KOPT-K1 (cell line): ENCODE results near the gene GUCA2A.

Experiments
- H3K27ac ChIP-seq: fragments of 200-600 bp; sonication (generic); 2 replicates; pipeline ENCODE4 v1.5.1; 2016; ENCODE audit warnings: antibody characterized with exemption, mild to moderate bottlenecking, low read depth, low read length; ENCODE audit not compliant: poor library complexity, severe bottlenecking
- H3K36me3 ChIP-seq: fragments of 200-600 bp; sonication (generic); 2 replicates; pipeline ENCODE4 v1.5.1; 2017; ENCODE audit warnings: antibody characterized with exemption, mild to moderate bottlenecking, low read length, moderate library complexity; ENCODE audit not compliant: insufficient read depth
- H3K9me3 ChIP-seq: fragments of 200-600 bp; sonication (generic); 2 replicates; pipeline ENCODE4 v1.5.1; 2017; ENCODE audit warnings: antibody characterized with exemption, low read length, mild to moderate bottlenecking; ENCODE audit not compliant: insufficient read depth, poor library complexity, severe bottlenecking

Gene GUCA2A

GRCh38 chr1:42170779-42171621 lies 6.5 kb upstream of the GUCA2A start:
- Histone ChIP-seq H3K36me3 (0 out of 2 replicates have a peak, but pooled peaks cover 6% of the 10 kb centered on the region), H3K9me3 (no peaks in the 10 kb centered on the region), H3K27ac (no peak overlapping the region)

GRCh38 chr1:42168763-42169162 lies 4.2 kb upstream of the GUCA2A start:
- no peak overlapping the region for H3K27ac ChIP-seq
- H3K36me3 ChIP-seq, result no peaks in the 10 kb centered on the region
- no peaks in the 10 kb centered on the region for H3K9me3 ChIP-seq

DNA sequence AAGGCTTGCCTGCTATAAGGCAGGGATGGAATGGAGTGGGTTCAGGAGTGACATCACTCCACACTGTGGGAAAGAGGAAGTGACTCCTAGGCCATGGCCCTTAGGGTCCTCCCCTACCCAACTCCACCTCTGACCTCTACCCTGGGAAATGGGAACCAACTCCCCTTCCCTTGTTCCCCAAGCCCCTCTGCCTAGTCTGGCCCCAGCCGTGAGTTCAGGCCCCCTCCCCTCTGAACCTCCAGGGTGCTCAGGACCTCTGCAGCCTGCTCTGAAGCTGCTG lies 3.8 kb upstream of the GUCA2A start:
- no peak overlapping the region for H3K27ac ChIP-seq
- H3K9me3 ChIP-seq, result no peaks in the 10 kb centered on the region
- H3K36me3 ChIP-seq, result no peaks in the 10 kb centered on the region

GRCh38 chr1:42167611-42168390 lies 3.3 kb upstream of the GUCA2A start:
- no peak overlapping the region for H3K27ac ChIP-seq
- no peaks in the 10 kb centered on the region for H3K36me3 ChIP-seq
- H3K9me3 ChIP-seq, result no peaks in the 10 kb centered on the region

GRCh38 chr1:42165511-42166210 lies 1.1 kb upstream of the GUCA2A start:
- H3K27ac ChIP-seq, result no peak overlapping the region
- H3K9me3 ChIP-seq, result peaks cover 12% of the 10 kb centered on the region
- no peaks in the 10 kb centered on the region for H3K36me3 ChIP-seq

DNA sequence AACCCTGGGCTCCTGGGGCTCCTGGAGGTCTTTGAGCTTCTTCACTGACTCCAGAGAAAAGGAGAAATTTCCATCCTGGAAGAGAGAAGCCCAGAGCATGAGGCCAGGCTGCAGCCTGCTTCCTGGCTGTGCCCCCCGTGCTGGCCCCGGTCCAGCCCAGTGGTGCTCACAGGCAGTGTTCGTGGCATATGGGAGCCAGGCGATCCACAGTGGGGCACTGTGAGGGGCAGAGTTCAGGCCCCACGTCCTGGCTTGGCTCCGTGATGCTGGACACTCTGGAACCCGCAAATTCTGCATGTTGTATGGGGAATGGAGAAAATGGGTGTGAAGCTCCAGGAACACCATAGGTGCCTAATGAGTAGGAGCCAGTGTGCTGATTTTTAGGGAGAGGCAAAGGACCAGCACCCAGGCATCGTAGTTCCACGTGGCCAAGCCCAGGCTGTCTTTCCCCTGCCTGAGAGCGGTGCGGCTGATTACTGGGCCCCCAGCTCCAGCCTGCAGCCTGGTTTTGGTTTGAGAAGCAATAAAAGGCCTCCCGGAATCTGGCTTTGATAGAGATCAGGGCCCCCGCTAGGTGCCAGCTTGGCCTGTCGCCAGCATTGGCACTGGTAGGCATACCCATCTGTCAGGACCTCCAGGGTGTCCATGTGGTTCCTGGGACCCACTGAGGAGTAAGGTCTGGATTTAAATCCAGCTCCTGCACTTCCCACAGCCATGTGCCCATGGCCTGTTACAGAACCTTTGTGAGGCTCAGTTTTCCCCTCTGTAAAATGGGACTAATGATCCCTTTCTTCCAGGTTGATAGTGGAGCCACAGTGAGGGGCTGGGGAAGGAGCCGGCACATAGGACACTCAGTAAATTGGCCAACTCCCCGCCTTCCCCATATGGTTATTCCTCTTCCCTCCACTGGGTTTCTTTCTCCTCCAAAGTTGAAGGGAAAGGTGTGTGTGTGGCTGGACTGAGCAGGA lies 725 bp downstream of the GUCA2A start:
- Histone ChIP-seq H3K9me3 (peaks cover 18% of the 10 kb centered on the region), H3K27ac (no peak overlapping the region), H3K36me3 (no peaks in the 10 kb centered on the region)

GRCh38 chr1:42163114-42163513 lies 1.4 kb downstream of the GUCA2A start:
- Histone ChIP-seq H3K27ac (no peak overlapping the region), H3K9me3 (peaks cover 18% of the 10 kb centered on the region), H3K36me3 (no peaks in the 10 kb centered on the region)

GRCh38 chr1:42162181-42162580 lies 2.4 kb downstream of the GUCA2A start:
- no peak overlapping the region for H3K27ac ChIP-seq
- H3K9me3 ChIP-seq, result peaks cover 18% of the 10 kb centered on the region
- no peaks in the 10 kb centered on the region for H3K36me3 ChIP-seq

GRCh38 chr1:42158189-42158588 lies 6.4 kb downstream of the GUCA2A start:
- H3K9me3 ChIP-seq, result peaks cover 18% of the 10 kb centered on the region
- no peak overlapping the region for H3K27ac ChIP-seq
- no peaks in the 10 kb centered on the region for H3K36me3 ChIP-seq

DNA sequence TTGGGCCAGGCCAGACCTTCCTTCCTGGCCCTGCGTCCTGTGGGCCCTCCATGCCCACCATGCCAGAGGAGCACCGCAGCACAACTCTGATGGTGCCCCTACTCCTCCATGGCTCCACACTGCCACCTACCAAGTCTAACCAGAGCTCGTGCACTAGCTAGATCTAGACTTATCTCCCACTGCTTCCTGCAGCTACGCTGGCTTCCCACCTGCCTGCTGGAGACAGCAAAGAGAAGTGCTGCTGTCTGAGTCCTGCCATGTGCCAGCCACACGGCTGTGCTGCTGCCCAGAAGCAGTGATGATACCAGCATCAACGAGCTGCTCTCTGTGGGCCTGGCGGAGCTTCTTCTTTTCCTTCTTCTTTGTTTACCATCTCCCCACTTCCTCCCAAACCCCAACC lies 6.9 kb downstream of the GUCA2A start:
- Histone ChIP-seq H3K27ac (peak overlapping the region; percentile 5), H3K36me3 (no peaks in the 10 kb centered on the region), H3K9me3 (peaks cover 18% of the 10 kb centered on the region)

DNA sequence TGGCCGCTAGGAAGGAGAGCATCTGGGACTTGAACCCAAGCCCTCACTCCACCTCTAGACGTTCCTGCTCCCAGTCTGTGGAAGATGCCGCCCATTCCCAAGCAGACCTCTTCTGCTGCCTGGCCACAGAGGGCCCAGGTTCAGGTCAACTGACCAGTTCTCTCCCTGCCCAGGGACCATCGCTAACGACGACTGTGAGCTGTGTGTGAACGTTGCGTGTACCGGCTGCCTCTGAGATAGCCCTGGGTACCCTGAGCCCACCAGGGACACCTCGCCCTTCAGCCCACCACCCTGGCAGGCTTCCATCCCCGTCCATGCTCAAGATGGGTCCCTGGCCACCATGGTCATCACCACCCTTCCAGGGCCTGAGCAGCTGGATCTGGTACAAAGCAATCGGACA lies 9.2 kb downstream of the GUCA2A start:
- H3K9me3 ChIP-seq, result peaks cover 3% of the 10 kb centered on the region
- H3K36me3 ChIP-seq, result no peaks in the 10 kb centered on the region
- no peak overlapping the region for H3K27ac ChIP-seq

DNA sequence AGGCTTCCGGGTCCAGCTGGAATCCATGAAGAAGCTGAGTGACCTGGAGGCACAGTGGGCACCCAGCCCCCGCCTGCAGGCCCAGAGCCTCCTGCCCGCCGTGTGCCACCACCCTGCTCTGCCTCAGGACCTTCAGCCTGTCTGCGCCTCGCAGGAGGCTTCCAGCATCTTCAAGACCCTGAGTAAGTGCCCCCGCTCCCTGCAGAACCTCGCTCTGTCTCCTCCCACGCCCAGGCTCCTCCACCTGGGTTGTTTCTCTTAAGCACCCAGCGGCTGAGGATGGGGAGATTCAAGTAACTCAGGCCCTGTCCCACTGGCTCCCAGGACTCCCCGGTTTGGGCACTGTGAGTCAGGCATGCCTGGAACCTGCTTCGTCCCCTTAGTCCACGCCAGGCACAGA lies 9.9 kb downstream of the GUCA2A start:
- H3K36me3 ChIP-seq, result no peaks in the 10 kb centered on the region
- H3K9me3 ChIP-seq, result no peaks in the 10 kb centered on the region
- H3K27ac ChIP-seq, result no peak overlapping the region

DNA sequence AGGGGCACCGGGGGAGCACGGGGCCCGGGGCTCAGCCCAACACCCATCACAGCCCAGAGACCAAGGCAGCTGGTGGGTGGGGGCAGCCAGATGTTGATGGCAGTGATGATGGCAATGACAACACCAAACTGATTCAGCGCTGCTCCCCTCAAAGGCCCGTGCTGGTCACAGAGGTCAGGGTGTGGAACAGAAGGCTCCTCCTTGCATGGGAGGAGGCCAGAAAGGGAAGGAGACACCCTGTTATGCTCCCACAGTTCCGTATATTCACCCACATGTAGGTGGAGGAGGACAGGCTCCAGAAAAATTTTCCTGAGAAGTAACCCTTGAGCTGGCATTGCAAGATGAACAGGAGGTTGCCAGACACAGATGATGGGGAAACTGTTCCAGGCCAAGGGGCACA lies 10.9 kb downstream of the GUCA2A start:
- no peaks in the 10 kb centered on the region for H3K36me3 ChIP-seq
- no peak overlapping the region for H3K27ac ChIP-seq
- no peaks in the 10 kb centered on the region for H3K9me3 ChIP-seq

GRCh38 chr1:42152907-42153600 lies 11.5 kb downstream of the GUCA2A start, which contains the start of gene GUCA2B:
TSS of gene GUCA2B (plus strand) at chr1:42153410. CDS start at chr1:42153451, 41 bp downstream.
- Histone ChIP-seq H3K27ac (no peak within 1 kb of the TSS), H3K9me3 (no peaks in the 10 kb centered on the region), H3K36me3 (no peaks in the 10 kb centered on the region)
